ENCODE data around the gene CNTN5. TPM values are rescaled to one million over a fixed set of nuclear protein-coding genes. Genes with fewer than 3 reads are reported as not detected.

The CNTN5 gene
- total and polyA plus RNA-seq, 5 experiments from 2014 or later = not detected

GRCh38 chr11:100182927-100183326, 1162.2 kb downstream of the CNTN5 start:
- DNase-seq (no peak), ATAC-seq (no peak)
- H3K27ac Mint-ChIP-seq = no peak overlapping the region
- no peaks in the 10 kb centered on the region for H3K4me1 Mint-ChIP-seq
- no peaks in the 10 kb centered on the region for H3K36me3 Mint-ChIP-seq
- POLR2A ChIA-PET = no interaction called here
- H3K27me3 Mint-ChIP-seq = no peaks in the 10 kb centered on the region
- H3K9me3 Mint-ChIP-seq = peaks cover 2 to 32% (median 6%) of the 10 kb centered on the region in 9 donors
- H3K4me3 Mint-ChIP-seq = no peak overlapping the region

GRCh38 chr11:100185588-100185987, 1164.8 kb downstream of the CNTN5 start:
- DNase-seq (no peak), ATAC-seq (no peak)
- POLR2A ChIA-PET = no interaction called here
- Mint-ChIP-seq H3K36me3 (no peaks in the 10 kb centered on the region), H3K27ac (no peak overlapping the region), H3K4me1 (no peaks in the 10 kb centered on the region), H3K4me3 (no peak overlapping the region), H3K9me3 (peaks cover 2 to 29% (median 9%) of the 10 kb centered on the region in 9 donors), H3K27me3 (no peaks in the 10 kb centered on the region)

GRCh38 chr11:100188137-100188783, 1167.5 kb downstream of the CNTN5 start:
- Mint-ChIP-seq H3K4me1 (no peaks in the 10 kb centered on the region), H3K9me3 (peaks cover 2 to 25% (median 9%) of the 10 kb centered on the region in 9 donors), H3K27ac (no peak overlapping the region), H3K27me3 (no peaks in the 10 kb centered on the region), H3K4me3 (no peak overlapping the region), H3K36me3 (no peaks in the 10 kb centered on the region)
- no peak for ATAC-seq
- DNase-seq = no peak
- POLR2A ChIA-PET = no interaction called here

DNA sequence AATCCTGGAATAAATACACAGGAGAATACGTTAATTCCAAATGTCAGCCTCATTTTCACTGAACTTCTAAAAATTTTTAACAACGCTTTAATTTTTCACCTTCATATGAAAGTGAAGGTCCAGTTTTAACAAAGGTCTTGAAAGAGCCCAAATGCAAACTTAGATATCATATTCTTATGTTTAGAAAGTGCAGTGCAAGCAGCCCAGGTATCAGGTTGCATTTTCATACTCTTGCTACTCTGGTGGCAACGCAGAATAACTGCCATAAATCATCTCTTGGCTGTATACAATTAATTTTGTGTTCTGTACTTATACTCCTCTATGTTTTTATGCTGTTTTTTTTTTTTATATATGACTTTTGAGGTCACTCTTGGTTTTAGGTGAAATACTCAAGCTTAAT, 1169.6 kb downstream of the CNTN5 start:
- no peak for DNase-seq
- no peaks in the 10 kb centered on the region for H3K4me1 Mint-ChIP-seq
- H3K4me3 Mint-ChIP-seq = no peak overlapping the region
- no peak for ATAC-seq
- no peaks in the 10 kb centered on the region for H3K27me3 Mint-ChIP-seq
- POLR2A ChIA-PET = no interaction called here
- no peaks in the 10 kb centered on the region for H3K36me3 Mint-ChIP-seq
- H3K27ac Mint-ChIP-seq = no peak overlapping the region
- peaks cover 0 to 12% (median 3%) of the 10 kb centered on the region in 9 donors for H3K9me3 Mint-ChIP-seq

- POLR2A ChIA-PET = no interaction called here
- Mint-ChIP-seq H3K4me1 (no peaks in the 10 kb centered on the region), H3K27me3 (no peaks in the 10 kb centered on the region), H3K9me3 (peaks cover 0 to 22% (median 6%) of the 10 kb centered on the region in 9 donors), H3K36me3 (no peaks in the 10 kb centered on the region), H3K4me3 (no peak overlapping the region), H3K27ac (no peak overlapping the region)
- no peak for DNase-seq
- no peak for ATAC-seq
Observed at GRCh38 chr11:100192181-100192580, 1171.4 kb downstream of the CNTN5 start.

DNA sequence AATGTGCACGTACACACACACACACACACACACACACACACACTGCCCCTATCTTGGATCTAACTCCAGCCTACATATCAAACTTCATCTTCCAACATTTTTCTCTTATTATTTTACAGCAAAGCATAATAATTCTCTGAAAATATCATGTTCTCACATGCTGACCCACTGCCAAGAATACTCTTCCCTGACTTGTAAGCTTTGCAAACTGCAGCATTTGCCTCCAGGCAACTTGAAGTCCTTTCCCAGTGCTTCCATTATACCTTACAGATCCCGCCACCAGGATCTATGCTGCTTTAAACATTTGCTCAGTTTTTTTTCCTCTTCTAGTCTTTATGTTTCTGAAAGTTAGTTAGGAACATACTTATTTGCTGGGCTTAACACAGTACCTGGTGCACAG, 1183.0 kb downstream of the CNTN5 start:
- Mint-ChIP-seq H3K27ac (no peak overlapping the region), H3K4me1 (no peaks in the 10 kb centered on the region), H3K9me3 (peaks cover 0 to 14% (median 6%) of the 10 kb centered on the region in 9 donors), H3K4me3 (no peak overlapping the region), H3K36me3 (no peaks in the 10 kb centered on the region), H3K27me3 (no peaks in the 10 kb centered on the region)
- DNase-seq (no peak), ATAC-seq (no peak)
- POLR2A ChIA-PET = no interaction called here

- no peak for DNase-seq
- POLR2A ChIA-PET = no interaction called here
- no peak overlapping the region for H3K4me3 Mint-ChIP-seq
- peaks cover 0 to 16% (median 3%) of the 10 kb centered on the region in 9 donors for H3K9me3 Mint-ChIP-seq
- no peaks in the 10 kb centered on the region for H3K27me3 Mint-ChIP-seq
- H3K4me1 Mint-ChIP-seq = no peaks in the 10 kb centered on the region
- H3K27ac Mint-ChIP-seq = no peak overlapping the region
- H3K36me3 Mint-ChIP-seq = no peaks in the 10 kb centered on the region
- no peak for ATAC-seq
Observed at GRCh38 chr11:100205926-100206325, 1185.2 kb downstream of the CNTN5 start.

- DNase-seq (no peak), ATAC-seq (no peak)
- H3K9me3 Mint-ChIP-seq = peaks cover 0 to 16% (median 2%) of the 10 kb centered on the region in 9 donors
- POLR2A ChIA-PET = no interaction called here
- H3K36me3 Mint-ChIP-seq = no peaks in the 10 kb centered on the region
- H3K4me1 Mint-ChIP-seq = no peaks in the 10 kb centered on the region
- no peaks in the 10 kb centered on the region for H3K27me3 Mint-ChIP-seq
- no peak overlapping the region for H3K27ac Mint-ChIP-seq
- no peak overlapping the region for H3K4me3 Mint-ChIP-seq
Observed at GRCh38 chr11:100208207-100208606, 1187.5 kb downstream of the CNTN5 start.

DNA sequence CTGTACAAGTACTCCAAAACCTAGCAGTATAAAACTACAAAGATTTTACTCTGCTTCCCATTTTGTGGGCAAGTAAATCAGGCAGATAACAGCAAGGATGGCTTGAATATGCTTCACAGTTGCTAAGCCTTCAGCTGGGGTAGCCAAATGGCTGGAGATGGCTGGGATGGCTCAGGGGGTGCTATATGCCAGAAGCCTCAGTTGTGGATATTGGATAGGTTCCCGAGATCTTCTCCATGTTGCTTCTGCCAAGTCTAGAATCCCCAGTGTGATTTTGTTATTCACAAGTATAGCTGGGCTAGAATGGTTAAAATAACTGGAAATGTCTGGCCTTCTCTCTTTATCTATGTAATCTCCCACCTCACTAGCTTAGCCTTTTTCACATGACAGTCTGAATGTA, 1194.0 kb downstream of the CNTN5 start:
- ATAC-seq = no peak
- H3K27me3 Mint-ChIP-seq = no peaks in the 10 kb centered on the region
- H3K4me3 Mint-ChIP-seq = no peak overlapping the region
- no peaks in the 10 kb centered on the region for H3K36me3 Mint-ChIP-seq
- POLR2A ChIA-PET = no interaction called here
- DNase-seq = no peak
- H3K4me1 Mint-ChIP-seq = no peaks in the 10 kb centered on the region
- H3K9me3 Mint-ChIP-seq = peaks cover 0 to 25% (median 2%) of the 10 kb centered on the region in 9 donors
- no peak overlapping the region for H3K27ac Mint-ChIP-seq

GRCh38 chr11:100220801-100221200, 1200.1 kb downstream of the CNTN5 start:
- H3K4me1 Mint-ChIP-seq = no peaks in the 10 kb centered on the region
- ATAC-seq (no peak), DNase-seq (no peak)
- H3K4me3 Mint-ChIP-seq = no peak overlapping the region
- no peaks in the 10 kb centered on the region for H3K27me3 Mint-ChIP-seq
- H3K9me3 Mint-ChIP-seq = peaks cover 0 to 20% (median 2%) of the 10 kb centered on the region in 9 donors
- POLR2A ChIA-PET = no interaction called here
- H3K36me3 Mint-ChIP-seq = no peaks in the 10 kb centered on the region
- no peak overlapping the region for H3K27ac Mint-ChIP-seq

DNA sequence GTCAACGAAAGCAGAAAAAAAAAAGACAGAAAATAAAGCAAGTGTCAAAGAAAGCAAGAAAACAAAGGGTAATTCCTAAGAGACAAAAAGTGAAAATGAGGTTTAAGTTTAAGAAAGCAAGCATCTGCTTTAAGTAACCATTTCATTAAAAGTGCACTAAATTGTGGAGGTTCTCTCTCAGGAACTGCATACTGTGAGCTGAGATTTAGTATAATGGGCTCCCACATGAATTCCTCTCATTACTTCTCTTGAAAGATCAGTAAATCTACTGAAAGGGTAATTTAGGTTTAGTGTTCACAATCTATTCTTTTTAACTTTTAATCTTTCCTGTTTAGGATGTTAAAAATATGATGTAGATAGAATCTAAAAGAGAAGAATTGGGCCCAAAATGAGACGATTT, 1201.0 kb downstream of the CNTN5 start:
- no peak overlapping the region for H3K27ac Mint-ChIP-seq
- no peaks in the 10 kb centered on the region for H3K4me1 Mint-ChIP-seq
- no peaks in the 10 kb centered on the region for H3K27me3 Mint-ChIP-seq
- H3K36me3 Mint-ChIP-seq = no peaks in the 10 kb centered on the region
- DNase-seq (no peak), ATAC-seq (no peak)
- H3K9me3 Mint-ChIP-seq = peaks cover 0 to 24% (median 0%) of the 10 kb centered on the region in 9 donors
- POLR2A ChIA-PET = no interaction called here
- no peak overlapping the region for H3K4me3 Mint-ChIP-seq

DNA sequence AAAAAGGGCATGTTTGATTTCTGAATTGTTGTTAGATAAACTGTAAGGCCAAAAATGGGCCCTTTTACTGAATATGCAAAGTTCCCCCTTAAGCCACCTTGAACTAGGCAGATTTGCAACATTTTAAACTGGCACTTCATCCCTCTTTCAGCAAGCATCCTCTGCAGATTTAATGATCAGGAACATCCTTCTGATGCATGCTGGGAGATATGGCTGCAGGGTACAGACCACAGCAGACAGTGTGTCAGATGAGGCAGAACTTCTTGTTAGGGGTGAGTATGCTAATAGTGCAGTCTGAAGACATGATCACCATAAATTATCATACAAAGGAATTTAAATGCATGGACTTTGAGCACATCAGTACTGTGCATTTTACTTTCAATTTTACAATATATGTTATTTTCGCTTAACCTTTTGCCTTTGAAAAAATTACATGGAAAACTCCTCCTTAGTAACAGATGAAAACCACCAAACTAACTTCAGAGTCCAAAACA, 1203.8 kb downstream of the CNTN5 start:
- H3K36me3 Mint-ChIP-seq = peaks cover 0 to 4% (median 0%) of the 10 kb centered on the region in 3 donors
- POLR2A ChIA-PET = no interaction called here
- H3K4me3 Mint-ChIP-seq = no peak overlapping the region
- H3K9me3 Mint-ChIP-seq = peaks cover 0 to 24% (median 4%) of the 10 kb centered on the region in 9 donors
- ATAC-seq (no peak), DNase-seq (no peak)
- H3K27me3 Mint-ChIP-seq = no peaks in the 10 kb centered on the region
- no peak overlapping the region for H3K27ac Mint-ChIP-seq
- H3K4me1 Mint-ChIP-seq = no peaks in the 10 kb centered on the region

DNA sequence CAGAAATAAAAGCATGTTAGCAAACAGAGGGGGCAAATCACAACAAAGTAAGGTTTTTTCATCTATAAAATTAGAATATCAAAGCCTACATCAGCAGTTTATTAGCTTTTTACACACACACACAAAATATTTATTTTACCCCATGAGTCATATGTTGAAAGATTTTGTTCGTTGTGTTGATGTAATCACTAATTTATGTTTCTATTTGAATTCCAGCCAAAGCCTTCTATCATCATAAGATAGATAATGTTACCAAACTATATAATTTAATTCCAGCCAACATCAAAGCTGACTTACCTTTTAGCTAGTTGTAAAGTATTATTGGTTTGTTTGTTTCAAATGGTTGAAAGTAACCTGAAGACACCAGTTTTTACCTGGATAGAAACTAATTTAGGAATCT, 1208.3 kb downstream of the CNTN5 start:
- H3K4me3 Mint-ChIP-seq = no peak overlapping the region
- no peaks in the 10 kb centered on the region for H3K4me1 Mint-ChIP-seq
- peaks cover 0 to 4% (median 0%) of the 10 kb centered on the region in 3 donors for H3K36me3 Mint-ChIP-seq
- H3K9me3 Mint-ChIP-seq = peaks cover 0 to 27% (median 8%) of the 10 kb centered on the region in 9 donors
- no peak for DNase-seq
- POLR2A ChIA-PET = no interaction called here
- no peak overlapping the region for H3K27ac Mint-ChIP-seq
- no peaks in the 10 kb centered on the region for H3K27me3 Mint-ChIP-seq
- ATAC-seq = no peak

GRCh38 chr11:100232006-100232405, 1211.3 kb downstream of the CNTN5 start:
- POLR2A ChIA-PET = no interaction called here
- Mint-ChIP-seq H3K9me3 (peaks cover 6 to 37% (median 15%) of the 10 kb centered on the region in 9 donors), H3K27me3 (no peaks in the 10 kb centered on the region), H3K27ac (no peak overlapping the region), H3K36me3 (peaks cover 0 to 4% (median 0%) of the 10 kb centered on the region in 3 donors), H3K4me1 (no peaks in the 10 kb centered on the region), H3K4me3 (no peak overlapping the region)
- DNase-seq = no peak
- ATAC-seq = no peak

Data from naive thymus-derived CD8-positive, alpha-beta T cell (primary cell).